ENCODE results near the gene PTPN6.
"Not testable (repeated sequence)": the region's sequence is repeated elsewhere in the genome, so short reads cannot be mapped to it uniquely, and the experiment has no call there.

The PTPN6 gene

DNA sequence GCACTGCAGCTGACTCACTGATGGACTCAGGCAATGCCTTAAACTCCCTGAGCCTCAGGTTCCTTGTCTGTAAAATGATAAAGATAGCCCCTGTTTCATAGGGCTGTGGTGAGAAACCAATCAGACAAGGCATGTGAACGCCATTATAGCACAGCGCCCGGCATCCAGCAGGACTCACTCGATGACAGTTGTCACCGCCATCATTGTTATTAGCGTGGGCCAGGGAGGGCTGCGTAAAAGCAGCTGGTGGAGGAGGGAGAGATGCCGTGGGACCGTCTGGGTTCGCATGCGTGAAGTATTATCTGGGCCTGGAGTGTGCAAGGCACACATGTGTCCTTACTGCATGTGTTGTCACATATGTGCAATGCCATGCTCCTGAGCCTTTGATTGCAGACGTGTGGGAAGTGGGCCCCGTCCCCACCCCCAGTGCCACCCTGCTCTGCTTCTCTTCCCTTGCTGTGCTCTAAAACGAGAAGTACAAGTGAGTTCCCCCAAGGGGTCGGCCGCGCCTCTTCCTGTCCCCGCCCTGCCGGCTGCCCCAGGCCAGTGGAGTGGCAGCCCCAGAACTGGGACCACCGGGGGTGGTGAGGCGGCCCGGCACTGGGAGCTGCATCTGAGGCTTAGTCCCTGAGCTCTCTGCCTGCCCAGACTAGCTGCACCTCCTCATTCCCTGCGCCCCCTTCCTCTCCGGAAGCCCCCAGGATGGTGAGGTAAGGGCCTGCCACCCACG is at the start of gene PTPN6:
PTPN6 (plus strand) TSS at position 546 of the 730 bp plus-strand sequence; CDS start at position 703, 157 bp downstream.
- no peak for TF ChIP-seq ZFX (IDR thresholded peaks at IDR 0.05; ENCODE audit: borderline replicate concordance)
- TF ChIP-seq, protein P1, sequence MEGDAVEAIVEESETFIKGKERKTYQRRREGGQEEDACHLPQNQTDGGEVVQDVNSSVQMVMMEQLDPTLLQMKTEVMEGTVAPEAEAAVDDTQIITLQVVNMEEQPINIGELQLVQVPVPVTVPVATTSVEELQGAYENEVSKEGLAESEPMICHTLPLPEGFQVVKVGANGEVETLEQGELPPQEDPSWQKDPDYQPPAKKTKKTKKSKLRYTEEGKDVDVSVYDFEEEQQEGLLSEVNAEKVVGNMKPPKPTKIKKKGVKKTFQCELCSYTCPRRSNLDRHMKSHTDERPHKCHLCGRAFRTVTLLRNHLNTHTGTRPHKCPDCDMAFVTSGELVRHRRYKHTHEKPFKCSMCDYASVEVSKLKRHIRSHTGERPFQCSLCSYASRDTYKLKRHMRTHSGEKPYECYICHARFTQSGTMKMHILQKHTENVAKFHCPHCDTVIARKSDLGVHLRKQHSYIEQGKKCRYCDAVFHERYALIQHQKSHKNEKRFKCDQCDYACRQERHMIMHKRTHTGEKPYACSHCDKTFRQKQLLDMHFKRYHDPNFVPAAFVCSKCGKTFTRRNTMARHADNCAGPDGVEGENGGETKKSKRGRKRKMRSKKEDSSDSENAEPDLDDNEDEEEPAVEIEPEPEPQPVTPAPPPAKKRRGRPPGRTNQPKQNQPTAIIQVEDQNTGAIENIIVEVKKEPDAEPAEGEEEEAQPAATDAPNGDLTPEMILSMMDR (IDR thresholded peaks at IDR 0.05) = no peak
- H3K27ac ChIP-seq = 0 out of 2 replicates have a peak within 1 kb of the TSS, but pooled peaks have one; percentile 2

DNA sequence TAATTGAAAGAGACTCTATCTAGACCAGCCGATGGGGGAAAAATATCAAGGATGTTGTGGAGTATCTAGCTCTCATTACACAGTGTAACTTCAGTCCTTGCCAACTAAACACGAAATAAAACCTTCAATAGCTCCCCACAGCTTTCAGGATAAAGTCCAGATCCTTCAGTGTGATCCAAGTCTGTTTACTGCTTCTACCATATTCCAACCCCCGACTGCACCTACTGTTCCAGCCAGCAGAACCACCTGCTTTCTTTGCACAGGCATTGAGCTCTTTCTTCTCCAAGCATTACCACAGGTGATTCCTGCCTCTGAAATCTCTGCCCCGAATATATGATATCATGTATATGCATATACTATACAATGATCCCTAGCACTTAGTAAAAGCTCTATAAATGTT is 48.7 kb upstream of the PTPN6 start:
- H3K27ac ChIP-seq = no peak overlapping the region
- TF ChIP-seq ZFX (IDR thresholded peaks at IDR 0.05; ENCODE audit: borderline replicate concordance) = no peak
- TF ChIP-seq, protein P1 (IDR thresholded peaks at IDR 0.05) = no peak

DNA sequence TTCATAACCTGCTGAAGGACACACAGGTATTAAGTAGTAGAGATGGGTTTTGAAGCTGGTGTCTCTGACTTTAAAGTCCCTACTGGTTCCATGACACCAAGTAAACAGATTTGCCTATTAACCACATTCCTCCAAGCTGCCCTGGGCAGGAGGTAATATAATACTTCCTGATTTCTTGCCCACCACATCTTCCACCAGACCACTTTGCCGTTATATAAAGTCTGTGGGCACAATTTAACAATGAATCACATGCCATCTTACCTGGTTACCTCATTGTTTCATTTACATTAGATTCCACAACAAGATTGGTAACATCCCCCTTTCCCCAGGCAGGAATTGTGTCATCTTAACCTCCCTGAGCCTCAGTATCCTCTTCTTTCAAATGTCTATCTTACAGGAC is 47.4 kb upstream of the PTPN6 start:
- H3K27ac ChIP-seq = peak overlapping the region; percentile 77
- TF ChIP-seq ZFX (IDR thresholded peaks at IDR 0.05; ENCODE audit: borderline replicate concordance) = no peak
- TF ChIP-seq, protein P1 (IDR thresholded peaks at IDR 0.05) = no peak

DNA sequence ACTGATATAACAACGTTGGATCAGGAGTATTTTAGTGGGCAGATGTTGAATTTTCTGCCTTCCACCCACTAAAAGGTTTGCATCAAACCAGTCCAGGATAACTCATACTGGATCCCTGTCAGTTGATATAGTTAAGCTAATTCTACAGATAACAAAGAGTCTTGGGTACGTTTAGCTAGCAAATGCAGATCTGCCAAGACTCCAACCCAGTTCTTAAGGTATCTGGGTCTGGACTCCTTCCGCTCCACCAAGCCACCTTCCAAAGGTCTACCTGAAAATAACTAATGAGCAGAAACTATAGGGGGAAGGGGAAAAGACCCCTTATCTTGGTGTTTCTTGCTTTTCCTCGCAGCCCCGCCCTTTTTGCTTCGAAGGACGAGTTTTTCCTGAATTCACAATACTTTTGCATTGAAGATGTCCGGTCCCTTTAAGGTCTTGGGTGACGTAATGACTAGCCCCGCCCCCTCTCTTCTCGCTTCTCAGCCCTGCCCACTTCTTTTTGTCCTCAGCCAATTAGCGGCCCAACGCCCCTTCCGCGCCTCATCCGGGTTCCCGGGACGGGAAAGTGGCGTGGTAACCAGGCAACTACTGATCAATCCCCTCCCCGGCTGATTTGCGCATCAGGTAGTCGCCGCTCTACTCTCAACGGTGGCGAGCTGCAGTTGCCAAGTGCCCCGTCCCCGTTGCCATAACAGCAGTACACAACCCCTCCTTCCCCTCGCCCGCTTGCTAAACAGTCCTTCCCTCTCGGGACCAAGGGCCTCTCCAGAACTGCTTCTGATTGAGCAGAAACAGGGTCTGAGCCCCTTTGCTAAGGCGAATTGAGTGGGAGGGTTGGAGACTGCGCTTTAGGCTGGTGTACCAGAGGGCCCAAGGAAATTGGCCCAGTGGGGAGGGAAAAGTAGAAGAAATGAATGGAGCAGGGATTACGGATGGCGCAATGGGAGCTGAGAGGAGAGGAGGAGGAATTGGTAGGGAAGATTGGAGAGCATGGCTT is 46.6 kb upstream of the PTPN6 start, which contains the start of gene LRRC23:
LRRC23 (plus strand) TSS at position 543 of the 997 bp plus-strand sequence. CDS start 812 bp downstream, outside the sequence.
- H3K27ac ChIP-seq = peak within 1 kb of the TSS; percentile 77
- TF ChIP-seq ZFX (IDR thresholded peaks at IDR 0.05; ENCODE audit: borderline replicate concordance) = no peak
- TF ChIP-seq, protein P1 (IDR thresholded peaks at IDR 0.05) = no peak

DNA sequence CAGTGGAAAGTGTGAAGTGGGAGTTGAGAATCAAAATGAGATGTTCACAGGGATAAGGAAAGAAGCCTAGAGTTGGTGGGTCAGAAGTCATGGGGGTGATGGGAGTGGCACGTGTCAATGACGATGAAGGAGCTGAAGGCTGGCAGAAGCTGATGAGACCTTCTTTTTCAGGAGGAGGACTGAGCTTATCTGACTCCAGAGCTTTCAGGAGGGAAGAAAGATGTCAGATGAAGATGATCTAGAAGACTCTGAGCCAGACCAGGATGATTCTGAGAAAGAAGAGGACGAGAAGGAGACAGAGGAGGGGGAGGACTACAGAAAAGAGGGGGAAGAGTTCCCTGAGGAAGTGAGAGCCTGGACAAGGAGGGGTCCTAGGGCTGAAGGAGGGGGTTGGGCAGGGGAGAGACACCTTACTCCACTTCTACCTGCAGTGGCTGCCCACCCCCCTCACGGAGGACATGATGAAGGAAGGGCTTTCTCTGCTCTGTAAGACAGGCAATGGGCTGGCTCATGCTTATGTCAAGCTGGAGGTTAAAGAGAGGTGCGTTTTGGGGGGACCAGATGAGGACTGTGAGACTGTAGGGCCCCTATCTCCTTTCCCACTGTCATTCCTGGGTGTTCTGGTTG is 45.6 kb upstream of the PTPN6 start:
- H3K27ac ChIP-seq = peak overlapping the region; percentile 77

DNA sequence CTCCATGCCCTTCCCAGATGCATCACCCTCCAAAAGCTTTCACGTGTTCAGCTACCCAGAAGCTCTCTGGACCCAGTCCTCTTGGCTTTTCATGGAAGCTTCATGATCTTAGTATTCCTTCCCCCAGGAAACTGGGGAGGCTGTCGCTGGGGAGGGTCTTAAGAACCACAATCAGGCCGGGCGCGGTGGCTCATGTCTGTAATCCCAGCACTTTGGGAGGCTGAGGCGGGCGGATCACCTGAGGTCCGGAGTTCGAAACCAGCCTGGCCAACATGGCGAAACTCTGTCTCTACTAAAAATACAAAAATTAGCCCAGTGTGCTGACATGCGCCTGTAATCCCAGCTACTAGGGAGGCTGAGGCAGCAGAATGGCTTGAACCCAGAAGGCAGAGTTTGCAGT is 43.0 kb upstream of the PTPN6 start:
- not testable (repeated sequence) for H3K27ac ChIP-seq

More for the DNA sequence above, 45.6 kb upstream of the PTPN6 start:
- no peak for TF ChIP-seq ZFX (IDR thresholded peaks at IDR 0.05; ENCODE audit: borderline replicate concordance)
- TF ChIP-seq, protein P1 (IDR thresholded peaks at IDR 0.05) = no peak

DNA sequence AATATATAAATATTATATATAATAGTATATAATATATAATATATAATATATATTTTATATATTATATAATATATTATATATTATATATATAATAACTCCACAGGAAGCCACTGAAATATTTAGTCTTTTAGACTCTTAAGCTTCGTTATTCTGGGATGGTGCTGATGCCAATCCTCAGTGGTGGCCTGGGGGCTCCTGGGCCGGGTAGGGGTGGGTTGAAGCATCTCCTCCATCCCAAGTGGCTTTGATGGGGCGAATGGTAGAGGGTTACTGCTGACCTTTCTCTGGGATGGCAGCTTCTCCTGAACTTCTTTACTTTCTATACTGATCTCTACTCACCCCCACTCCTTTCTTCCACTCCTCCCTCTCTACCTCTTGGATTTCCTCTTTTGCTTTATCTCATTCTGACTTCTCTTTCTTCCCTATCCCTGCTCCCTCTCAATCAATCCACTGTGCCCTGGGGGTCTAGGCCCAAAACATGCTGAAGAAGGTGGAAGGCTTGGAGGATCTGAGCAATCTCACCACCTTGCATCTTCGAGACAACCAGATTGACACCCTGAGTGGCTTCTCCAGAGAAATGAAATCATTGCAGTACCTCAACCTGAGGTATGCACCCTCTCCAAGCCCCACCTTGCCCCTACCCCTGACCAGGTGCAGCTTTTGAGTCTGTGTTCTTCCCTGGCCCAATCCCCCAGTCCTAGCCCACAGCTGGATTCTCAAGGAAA is 41.6 kb upstream of the PTPN6 start:
- H3K27ac ChIP-seq = no peak overlapping the region
- TF ChIP-seq, protein P1 (IDR thresholded peaks at IDR 0.05) = no peak
- TF ChIP-seq ZFX (IDR thresholded peaks at IDR 0.05; ENCODE audit: borderline replicate concordance) = no peak

Data from 22Rv1 (cell line).